ENCODE results near the gene RHCG.
A peak's percentile ranks its signal among the peaks of the same experiment; 100 is the strongest.

Gene RHCG

GRCh38 chr15:89442671-89443307 is 53.6 kb downstream of the RHCG start:
- DNase-seq, result no peak

DNA sequence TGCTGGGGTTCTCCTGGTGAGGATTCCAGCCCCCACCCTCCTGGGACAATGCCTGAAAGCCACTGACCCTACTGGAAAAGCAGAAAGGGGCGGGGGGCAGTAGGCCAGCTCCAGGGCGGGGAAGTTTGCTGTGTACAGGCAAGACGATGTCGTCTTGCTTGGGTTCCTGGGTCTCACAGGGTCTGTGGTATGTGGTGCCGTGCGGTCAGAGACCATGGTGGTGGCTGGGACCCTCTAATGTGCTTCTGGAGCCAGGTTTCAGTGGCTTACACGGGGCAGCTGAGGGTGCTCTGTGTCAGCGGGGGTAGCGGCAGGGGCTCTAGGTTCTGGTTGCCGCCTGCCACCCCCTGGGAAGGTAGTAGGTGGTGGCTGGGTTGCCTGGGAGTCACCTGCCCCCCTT is 54.2 kb downstream of the RHCG start:
- DNase-seq, result no peak

GRCh38 chr15:89441295-89441812 is 55.0 kb downstream of the RHCG start:
- DNase-seq, result no peak

- DNase-seq, result no peak
Observed at GRCh38 chr15:89439764-89440163, 56.6 kb downstream of the RHCG start.

DNA sequence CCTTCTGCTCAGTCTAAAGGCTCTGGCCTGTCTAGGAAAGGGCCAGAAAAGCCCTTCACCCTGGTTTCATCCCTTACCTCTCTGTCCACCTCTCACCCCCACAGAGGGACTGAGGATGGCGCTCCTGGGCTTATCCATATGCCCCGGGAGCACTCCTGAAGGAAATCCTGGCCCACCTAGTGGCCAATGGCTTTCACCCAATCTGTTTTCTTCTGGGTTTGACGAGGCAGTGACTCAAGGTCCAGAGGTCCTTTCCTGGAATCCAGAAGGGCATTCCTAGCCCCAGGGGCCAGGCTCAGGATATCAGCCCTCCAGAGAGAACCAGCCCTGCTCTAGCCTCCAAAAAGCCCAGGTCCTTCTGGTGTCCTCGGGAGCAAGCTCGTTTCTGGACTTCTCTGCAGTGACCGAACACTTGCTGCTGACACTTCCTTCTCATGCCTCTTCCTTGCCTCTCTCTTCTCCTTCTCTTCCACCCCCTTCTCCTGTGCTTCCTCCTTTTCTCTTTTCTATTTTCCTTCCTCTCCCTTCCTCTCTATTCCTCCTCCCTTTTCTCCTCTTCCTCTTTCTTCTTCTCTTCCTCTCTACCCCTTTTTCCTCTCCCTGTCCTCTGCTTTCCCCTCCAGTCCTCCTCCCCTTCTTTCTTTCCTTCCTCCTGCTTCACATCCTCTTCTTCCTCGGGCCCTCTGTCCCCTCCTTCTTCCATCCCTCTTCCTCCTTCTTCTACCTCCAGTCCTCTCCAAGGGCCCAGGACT is 59.6 kb downstream of the RHCG start:
- DNase-seq, result no peak

DNA sequence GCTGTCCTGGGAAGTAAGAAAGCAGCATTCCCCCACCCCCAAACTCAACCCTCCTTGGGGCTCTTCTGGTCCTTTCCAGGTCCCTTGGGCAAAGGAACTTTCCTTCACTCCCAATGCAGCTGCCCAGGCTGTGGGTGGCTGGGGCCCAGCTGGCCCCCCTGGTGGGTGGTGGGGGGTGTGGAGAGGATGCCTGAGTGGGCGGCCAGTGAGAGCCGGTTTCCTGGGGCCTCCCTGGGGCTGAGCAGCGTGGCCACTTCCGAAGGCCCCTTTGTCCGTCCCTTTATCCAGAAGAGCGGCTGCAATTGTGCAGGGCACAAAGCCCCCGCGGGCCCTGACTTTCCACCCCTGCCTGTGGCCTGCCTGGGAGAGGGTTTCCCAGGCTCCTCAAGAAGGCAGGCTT is 61.0 kb downstream of the RHCG start:
- DNase-seq, result no peak

DNA sequence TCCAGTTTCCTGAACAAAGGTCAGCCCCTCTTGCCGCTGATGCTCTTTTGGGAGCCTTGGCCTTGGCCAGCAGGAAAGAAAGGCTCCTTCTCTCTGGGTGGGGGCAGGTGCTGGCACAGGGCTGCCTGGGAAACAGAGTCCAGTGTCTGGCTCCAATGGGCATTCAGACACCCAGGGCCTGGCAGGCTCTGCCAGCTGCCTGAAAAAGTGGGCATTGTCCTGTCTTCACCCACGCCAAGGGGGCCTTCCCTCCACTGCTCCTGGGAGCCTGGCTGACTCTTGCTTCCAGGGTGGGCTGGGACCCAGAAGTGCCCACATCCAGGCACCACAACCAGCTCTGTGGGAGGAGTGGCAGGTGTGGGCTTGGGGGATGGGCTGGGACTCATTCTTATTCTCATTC is 62.7 kb downstream of the RHCG start:
- no peak for DNase-seq

DNA sequence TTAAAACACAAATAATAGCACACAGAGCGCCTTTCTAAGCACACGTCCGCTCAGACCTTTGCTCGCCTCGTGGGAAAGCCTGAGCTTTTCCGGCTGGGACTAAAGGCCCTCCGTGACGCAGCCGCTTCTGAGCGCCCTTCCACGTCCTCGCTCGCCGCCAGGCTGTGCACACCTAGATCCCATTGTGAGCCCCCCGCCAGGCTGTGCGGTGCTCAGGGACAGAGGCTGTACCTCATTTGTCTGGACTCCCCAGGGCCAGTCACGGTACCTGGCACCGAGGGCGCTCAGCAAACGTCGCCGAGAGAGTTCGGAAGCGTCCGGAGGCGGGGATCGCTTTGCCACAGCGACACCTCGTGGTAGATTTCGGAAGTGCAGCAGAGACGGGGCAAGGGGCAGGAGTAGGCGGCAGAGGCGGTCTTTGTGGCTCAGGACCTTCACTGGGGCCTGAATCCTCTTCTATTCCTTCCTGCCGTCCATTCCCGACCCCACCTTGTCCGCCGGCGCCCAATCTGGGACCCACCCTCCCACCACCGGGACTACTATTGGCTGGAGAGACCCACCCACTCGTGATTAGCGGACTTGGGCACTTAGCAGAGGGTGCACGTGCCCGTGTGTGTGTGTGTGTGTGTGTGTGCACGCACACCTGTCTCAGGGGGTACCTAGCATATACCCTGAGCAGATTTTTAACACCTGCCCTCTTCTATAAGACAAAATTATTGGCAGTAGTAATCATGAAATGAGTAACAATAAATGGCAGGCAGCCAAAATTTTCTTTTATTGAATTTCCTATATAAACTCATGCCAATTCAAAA is 65.6 kb downstream of the RHCG start:
- peak; percentile 13 for DNase-seq

DNA sequence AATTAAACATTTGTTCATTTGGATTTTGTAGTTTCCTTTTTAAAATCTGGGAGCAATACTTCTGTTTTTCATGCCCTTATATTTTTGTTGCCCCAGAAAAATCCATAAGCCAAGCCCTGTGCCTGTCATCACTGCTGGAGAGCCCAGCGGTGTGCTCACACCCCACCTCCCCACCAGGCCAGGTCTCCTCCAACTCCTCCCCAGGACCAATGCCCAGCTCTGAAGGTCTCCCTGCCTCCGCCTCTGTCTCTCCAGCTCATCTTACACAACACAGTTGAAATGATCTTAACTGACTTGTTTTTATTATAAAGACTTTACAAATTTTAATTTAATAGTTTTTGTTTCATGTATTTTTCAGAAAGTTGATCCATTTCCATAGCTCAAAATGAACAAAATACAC is 66.4 kb downstream of the RHCG start:
- DNase-seq, result no peak

GRCh38 chr15:89429023-89429422 is 67.4 kb downstream of the RHCG start:
- no peak for DNase-seq

DNA sequence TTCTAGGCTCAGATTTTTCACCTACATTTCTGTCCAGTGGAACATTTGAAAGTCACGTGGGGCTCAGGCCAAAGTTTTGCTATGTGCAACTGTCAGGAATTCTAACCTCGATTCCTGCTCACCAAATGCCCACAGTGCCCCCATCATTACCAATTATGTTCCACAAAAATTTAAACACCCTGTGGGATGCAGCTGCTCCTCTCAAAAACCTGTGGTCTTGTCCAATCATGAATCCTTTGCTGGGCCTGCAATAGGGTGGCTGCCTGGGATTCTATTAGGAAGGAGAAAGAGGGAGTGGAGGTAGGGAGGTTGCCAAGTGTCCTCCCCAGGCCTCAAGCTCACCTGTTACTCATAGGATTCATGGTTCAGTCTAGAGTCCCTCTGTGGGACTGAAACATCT is 68.1 kb downstream of the RHCG start:
- no peak for DNase-seq

DNA sequence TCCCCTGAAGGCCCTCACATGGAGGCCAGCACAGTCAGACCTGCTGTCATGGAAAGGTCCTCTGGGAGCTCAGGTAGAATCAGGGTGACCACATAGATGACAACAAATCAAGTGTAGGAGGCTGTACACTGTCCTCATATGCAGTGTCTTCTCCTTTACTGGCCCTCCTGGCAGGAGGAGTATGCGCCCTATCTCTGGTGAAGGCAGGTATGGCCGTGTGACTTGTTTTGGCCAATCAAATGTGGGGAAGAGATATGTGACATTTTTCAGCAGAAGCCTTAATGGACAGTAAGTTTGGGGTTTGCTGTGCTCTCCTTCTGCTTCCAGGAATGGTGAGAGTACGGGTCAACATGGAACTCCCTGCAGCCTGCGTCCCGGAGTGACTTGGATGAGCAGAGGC is 69.9 kb downstream of the RHCG start:
- no peak for DNase-seq

GRCh38 chr15:89423981-89424380 is 72.4 kb downstream of the RHCG start:
- DNase-seq, result no peak

All from amniotic stem cell (primary cell).